Renal cortical epithelial cell (primary cell): ENCODE data around the gene ZNF609. TPM values are rescaled to one million over a fixed set of nuclear protein-coding genes. Genes with fewer than 3 reads are reported as not detected.
"Not testable (repeated sequence)": the region's sequence is repeated elsewhere in the genome, so short reads cannot be mapped to it uniquely, and the experiment has no call there.

Experiments
- DNase-seq: peaks from one replicate; pipeline ENCODE4 v3.0.0-alpha.2; 2011; ENCODE audit warnings: low read depth
- total RNA-seq: library from RNA; depleted of rRNA; stranded (reverse); fragments of >200 nt; gene quantifications from 2 replicates; pipeline ENCODE4 v1.2.3, GENCODE V29; 2014

The ZNF609 gene
- total RNA-seq, 1 donor from 2014 or later, result 35.6 TPM

GRCh38 chr15:64623347-64623996, 163.1 kb downstream of the ZNF609 start:
- no peak for DNase-seq

DNA sequence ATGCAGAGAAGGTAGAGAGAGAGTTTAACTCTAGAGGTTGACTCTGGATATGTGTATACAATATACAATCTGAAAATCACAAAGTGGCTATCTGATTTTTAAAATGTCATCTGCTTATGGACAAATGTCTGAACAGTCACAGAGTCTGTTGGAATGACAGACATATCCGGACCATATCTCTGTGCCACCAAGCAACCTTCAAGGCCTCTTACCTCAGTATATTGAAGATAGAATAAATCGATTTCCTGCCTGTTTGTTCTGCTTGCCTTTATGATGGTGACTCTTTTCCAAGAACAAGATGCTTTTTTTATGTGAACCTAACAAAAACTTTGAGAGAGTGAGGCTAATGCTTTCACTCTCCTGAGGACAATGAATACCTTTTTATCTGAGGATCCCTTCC, 163.9 kb downstream of the ZNF609 start:
- no peak for DNase-seq

DNA sequence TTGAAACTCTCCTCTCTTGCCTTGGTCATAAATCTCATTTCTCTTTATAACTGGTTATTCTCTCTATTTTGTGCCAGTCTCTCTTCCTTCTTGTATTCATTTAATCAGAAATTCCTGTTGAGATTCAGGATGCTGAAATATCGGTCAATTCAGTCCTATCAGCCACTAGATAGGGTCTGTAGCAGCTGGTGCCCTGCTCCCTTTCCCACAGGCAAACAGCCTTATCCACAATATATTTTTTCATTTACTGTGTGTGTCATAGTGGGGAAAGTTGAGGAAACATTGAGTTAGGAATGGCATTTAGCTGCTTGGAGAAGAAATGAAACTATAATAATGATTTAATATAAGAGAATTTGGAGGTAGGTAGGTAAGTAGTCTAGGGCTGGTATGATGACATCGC, 168.7 kb downstream of the ZNF609 start:
- DNase-seq, result no peak

GRCh38 chr15:64630396-64631107, 170.2 kb downstream of the ZNF609 start:
- no peak for DNase-seq

GRCh38 chr15:64632639-64633038, 172.3 kb downstream of the ZNF609 start:
- DNase-seq, result peak; percentile 52

DNA sequence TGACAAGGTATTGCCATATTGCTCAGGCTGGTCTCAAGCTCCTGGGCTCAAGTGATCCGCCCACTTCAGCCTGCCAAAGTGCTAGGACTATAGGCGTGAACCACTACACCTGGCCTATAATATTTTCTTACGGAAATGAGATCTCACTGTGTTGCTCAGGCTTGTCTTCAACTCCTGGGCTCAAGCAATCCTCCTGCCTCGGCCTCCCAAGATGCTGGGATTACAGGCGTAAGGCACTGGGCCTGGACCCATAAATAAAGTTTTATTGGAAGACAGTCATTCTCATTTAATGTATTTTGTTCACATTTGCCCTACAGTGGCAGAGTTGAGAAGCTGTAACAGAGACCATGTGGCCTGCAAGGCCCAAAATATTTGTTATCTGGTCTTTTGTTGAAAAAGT, 173.0 kb downstream of the ZNF609 start:
- DNase-seq, result no peak

- peak; percentile 87 for DNase-seq
These were observed 173.6 kb downstream of the ZNF609 start for GRCh38 chr15:64634027-64634426.

GRCh38 chr15:64634576-64635498, 174.5 kb downstream of the ZNF609 start:
- DNase-seq, result peak; percentile 95

DNA sequence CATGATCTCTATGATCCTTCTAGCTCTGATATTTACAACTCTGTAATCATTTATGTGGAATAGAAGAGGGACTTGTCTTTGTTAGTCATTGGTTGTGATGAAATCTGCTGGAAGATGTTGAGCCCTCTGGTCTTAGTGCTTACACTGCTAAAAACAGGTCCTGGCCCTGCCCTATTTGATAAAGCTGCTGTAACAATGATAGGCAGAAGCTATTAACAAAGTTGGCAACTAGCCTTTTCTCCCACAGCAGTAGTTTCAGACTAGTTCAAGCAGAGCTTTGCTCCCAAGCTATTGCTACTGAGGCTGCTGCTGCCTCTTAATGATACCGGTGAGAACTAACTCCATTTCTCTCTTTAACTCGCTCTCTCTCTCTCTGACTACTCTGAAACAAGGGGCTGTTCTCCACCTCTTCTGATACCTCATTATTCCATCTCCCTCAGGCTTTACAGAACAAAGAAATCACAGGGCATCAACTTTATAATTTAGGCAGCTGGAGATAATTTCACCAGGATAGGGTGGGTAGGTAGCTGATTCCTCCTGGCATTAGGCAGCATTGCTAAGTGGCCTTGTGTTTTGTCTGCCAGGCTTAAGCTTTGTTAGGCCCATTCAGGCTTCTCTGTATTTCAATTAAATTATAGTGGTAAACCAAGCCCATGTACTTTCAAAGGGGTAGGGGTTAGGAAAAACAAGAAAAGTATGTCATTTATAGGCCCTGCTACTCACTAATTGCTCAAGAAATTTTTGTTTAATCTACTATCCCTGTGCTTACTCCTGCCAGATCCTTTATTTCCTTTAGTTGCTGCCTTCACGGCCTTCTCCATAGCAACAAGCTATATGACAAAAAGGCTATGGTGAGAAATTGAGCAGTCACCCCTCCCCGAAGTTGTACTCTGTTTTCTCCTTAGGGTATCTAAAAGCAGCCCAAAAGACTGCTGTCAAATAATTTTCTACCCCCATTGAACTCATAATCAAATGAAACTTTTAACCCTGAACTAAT, 175.4 kb downstream of the ZNF609 start:
- DNase-seq, result peak; percentile 99

DNA sequence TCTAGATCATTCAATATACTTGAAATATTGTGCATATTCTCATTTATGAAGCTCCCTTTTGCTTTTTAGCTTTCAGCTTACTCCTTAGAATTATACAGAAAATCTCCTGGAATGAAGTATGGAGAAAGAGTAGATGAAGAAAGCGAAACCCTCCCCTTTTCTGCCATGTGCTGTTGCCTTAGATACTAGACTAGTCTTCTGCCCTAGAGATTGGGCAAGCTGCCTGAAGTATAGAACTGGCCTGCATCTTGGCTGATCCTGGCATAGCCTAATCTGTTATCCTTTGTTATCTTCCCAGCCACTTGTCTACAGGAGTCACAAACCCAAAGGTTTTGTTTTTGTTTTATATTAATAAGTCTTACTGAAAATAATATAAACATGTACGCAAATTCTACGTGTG, 176.2 kb downstream of the ZNF609 start:
- peak; percentile 25 for DNase-seq

DNA sequence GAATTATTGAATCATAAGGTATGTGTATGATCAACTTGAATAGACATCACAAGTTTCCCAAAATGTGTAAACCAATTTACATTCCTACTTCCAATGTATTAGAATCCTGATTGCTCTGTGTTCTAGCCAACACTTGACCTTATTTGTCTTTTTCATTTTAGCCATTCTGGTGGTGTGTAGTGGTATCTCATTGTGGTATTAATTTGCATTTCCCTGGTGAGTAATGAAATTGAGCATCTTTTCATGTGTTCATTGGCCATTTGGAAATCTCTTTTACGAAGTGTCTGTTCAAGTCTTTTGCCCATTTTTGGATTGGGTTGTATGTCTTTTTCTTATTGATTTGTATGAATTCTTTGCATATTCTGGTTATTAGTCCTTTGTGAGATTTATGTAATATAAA, 177.0 kb downstream of the ZNF609 start:
- DNase-seq, result no peak

DNA sequence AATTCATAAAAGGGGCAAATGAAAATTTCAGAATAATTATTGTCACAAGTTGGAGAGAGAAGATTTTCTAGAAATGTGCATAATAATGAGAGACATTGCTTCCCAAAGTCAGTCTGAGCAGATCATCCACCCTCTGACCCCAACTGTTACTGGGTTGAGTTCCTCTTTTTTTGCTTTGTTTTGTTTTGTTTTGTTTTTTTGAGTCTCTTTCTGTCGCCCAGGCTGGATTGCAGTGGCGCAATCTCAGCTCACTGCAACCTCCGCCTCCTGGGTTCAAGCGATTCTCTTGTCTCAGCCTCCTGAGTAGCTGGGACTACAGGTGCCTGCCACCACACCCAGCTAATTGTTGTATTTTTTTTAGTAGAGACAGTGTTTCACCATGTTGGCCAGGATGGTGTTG, 179.4 kb downstream of the ZNF609 start:
- DNase-seq, result not testable (repeated sequence)

DNA sequence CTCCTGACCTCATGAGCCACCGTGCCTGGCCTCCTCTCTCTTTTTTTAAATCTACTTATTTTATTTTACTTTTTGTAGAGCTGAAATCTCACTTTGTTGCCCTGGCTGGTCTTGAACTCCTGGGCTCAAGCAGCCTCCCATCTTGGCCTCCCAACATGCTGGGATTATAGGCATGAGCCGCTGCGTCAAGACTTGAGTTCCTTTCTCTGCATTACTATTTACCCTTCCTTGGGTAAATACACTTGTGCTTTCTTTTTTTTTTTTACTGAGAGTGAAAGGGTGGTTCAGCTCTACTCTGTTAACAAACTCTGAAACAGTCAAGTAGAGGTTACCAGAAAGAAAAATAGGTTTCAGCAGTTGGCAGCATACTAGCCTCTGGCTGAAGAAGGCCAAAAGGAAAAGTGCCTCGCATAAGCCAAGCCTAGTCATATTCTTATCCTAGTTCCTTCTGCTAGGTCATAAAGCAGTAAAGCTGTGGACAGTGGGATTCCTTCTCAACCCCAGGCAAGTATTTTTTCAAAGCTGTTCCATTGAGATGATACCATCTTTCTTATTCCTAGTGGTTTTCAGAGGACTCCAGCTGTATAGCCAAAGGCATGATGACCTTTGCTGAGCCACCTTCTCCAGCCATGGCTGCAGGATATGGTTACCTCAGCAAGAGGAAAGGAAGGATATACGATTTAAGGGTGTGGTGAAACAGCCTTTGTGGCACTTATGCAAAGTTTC, 179.9 kb downstream of the ZNF609 start:
- DNase-seq, result no peak

DNA sequence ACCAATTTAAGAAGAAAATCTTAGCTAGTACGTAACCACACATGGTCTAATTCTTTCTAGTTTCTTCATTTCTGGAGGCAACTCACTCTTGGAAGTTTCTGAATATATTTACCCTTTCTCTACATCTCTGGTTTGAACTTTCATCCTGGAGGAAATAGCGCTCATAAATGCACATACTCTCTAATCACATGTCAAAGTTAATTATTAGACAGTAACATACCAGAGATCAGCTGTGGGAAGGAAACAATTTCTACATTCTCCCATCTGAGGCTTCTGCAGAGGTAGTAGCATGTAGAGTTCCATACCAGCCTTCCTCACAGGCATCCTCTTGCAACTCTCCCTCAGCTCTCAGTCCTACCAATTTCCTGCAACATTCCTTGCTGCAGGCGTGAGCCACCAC, 182.5 kb downstream of the ZNF609 start:
- DNase-seq, result peak; percentile 87

DNA sequence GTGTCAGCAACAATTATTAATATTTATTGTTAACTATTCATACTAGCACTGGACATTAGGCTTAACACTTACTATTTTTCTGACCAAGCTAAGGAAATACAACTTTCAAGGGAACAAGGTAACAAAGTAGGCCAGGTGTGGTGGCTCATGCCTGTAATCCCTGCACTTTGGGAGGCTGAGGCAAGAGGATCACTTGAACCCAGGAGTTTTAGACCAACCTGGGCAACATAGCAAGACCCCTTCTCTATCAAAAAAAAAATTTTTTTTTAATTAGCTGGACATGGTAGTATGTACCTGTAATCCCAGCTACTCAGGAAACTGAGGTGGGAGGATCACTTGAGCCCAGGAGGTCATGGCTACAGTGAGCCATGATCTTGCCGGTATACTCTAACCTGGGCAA, 183.3 kb downstream of the ZNF609 start:
- no peak for DNase-seq

GRCh38 chr15:64644811-64645210, 184.4 kb downstream of the ZNF609 start:
- not testable (repeated sequence) for DNase-seq

DNA sequence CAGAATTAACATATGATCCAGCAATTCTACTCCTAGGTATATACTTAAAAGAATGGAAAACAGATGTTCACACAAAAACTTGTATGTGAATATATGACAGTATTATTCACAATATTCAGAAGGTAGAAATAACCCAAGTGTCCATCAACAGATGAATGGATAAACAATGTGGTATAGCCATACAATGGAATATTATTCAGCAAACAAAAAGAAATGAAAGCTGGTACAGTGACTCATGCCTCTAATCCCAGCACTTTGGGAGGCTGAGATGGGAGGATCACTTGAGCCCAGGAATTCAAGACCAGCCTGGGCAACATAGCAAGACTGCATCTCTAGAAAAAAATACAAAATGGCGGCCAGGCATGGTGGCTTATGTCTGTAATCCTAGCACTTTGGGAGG, 185.6 kb downstream of the ZNF609 start:
- no peak for DNase-seq

DNA sequence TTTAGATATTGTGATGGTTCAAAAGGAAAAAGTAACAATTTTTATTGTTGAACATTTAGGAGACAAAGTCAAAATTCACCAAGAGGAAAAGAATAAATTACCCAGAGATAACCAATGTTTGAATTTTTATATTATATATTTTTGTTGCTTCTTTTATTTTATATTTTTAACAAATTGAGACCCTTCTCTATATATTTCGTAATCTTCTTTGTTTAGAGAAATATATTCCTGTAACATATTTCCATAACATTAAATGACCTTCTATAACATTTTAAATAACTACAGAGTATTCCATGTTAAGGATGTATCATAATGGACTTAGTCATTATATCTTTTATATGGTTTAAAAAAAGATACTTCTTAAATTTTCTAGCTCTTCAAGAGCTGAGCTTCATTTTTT, 187.0 kb downstream of the ZNF609 start:
- no peak for DNase-seq

GRCh38 chr15:64650552-64650951, 190.2 kb downstream of the ZNF609 start:
- DNase-seq, result no peak

DNA sequence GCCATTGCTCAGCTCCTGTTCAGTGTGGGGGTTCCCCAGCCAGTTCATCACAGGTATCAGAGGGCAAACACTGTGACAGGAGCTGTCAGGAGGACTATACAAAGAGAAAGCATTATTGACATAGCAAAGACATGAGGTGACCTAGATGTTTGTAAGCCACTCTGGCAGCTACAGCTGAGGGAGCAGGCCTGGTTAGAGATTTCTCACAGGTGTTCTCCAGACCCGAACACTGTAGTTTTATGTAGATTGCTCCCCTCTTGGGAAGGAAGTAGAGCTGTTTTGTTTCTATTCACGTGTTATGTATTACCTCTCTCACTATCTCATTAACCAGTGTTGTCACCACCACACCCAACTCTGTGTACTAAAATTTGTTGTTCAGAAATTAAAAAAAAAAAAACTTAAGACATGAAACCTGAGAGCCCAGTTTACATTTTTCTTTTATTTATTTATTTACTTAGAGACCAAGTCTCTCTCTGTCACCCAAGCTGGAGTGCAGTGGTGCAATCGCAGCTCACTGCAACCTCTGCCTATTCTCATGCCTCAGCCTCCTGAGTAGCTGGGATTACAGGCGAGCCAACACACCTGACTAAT, 191.3 kb downstream of the ZNF609 start:
- DNase-seq, result peak; percentile 75
